HUDEP-2 (cell line): Measurements from ENCODE around the gene RAI14.
"Not testable (repeated sequence)": the region's sequence is repeated elsewhere in the genome, so short reads cannot be mapped to it uniquely, and the experiment has no call there.

Source experiments
- DNase-seq, 76 experiments: peaks; one replicate each; lab custom pipeline; 2025; ENCODE audit not compliant: unreplicated experiment in 76 of 76; lab: John Stamatoyannopoulos, UW

The RAI14 gene

DNA sequence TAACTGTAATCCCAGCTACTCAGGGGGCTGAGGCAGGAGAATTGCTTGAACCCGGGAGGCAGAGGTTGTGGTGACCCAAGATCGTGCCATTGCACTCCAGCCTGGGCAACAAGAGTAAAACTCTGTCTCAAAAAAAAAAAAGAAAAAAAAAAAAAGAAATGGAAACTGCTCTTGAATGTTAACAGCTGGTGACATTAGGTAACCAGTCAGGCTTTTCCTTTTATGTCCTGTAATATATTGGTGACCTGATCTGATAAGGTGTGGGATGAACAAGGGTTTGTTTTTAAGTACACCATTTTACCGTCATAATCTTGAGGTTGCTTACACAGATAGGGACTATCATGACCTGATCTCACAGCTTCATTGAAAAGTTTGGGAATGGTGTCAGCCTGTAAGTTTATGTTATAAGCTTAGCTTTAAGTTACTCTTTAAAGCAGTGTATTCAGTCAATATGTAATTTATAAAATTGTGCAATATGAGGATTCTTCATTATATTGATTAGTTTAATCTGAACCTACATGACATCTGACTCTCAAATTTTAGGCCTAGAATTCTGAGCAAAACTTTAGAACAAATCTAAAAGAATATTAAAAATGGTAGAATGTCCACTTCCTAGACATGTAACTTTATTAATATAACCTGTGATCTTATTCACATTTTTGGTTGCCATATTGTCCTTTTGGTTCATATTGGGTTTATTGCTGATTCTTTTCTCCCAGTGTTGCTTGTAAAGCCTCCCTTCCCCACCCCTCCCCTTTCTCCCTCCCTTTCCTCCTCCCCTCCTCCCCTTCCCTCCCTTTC, 41.4 kb downstream of the RAI14 start:
- DNase-seq = no peak

DNA sequence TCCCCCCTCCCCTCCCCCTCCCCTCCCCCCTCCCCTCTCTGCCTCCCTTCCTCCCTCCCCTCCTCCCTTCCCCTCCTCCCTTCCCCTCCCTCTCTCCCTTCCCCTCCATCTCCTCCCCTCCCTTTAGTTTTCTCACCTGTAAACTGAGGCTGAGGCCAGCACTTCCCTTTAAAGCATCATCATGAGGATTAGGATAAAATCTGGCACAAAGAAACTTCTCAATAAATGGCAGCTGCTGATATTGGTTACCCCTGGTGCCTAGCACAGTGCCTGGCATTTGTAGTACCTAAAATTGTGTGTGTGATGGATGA, 41.9 kb downstream of the RAI14 start:
- DNase-seq = no peak

DNA sequence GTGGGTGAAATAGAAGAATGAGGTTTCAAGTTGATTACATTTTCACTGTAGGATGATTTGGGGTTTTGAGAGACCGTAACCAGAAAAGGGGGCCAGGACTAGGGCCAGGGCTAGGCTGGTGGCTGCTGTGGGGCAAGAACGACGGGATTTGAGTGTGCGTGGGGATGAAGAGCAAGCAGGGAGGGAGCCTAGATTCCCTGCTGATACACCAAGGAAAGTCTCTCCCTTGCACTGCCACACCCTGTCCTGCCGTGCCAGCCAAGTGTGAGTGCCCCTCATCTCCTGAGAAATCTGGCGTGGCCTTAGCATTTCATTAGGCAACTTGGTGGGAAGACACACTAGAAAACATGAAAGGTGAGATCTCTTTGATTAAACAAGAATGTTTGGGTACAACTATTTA, 42.6 kb downstream of the RAI14 start:
- no peak for DNase-seq

DNA sequence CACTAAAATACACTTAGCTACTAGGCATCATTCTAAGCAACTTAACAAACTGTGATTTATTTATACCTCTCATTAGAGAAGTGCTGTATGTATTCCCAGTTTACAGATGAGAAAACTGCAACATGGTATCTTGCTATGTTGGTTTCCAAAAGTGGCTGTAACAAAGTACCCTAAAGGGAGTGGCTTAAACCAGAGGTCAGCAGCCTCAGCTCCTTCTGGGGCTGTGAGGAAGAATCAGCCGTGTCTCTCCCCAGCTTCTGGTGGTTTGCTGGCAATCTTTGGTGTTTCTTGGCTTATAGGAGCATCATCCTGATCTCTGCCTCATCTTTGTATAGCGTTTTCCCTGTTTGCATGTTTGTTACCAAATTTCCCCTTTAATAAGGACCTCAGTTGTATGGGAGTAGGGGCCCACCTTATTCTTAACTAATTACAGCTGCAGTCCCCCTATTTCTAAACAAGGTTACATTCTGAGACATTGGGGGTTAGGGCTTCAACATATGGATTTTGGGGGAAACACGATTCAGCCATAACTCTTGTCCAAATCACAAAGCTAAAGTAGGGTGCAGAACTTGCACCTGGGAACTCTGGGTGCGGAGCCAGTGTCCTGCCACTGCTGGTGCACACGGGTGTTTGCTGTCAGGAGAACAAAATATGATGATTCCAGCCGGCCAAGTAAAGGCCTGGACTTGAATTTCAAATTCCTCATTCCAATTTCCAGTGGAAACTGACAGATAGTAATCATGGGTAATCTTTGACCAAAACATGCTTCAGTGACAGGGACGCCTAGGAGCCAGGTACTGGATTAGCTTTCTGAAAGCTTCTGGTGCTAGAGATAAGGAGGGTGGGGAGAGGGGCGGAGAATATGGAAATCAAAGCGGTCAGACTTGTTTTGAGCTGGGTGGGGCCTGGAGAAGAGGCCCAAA, 43.3 kb downstream of the RAI14 start:
- peak in 71 of 76 experiments; percentile 5 to 81 (median 45) for DNase-seq

DNA sequence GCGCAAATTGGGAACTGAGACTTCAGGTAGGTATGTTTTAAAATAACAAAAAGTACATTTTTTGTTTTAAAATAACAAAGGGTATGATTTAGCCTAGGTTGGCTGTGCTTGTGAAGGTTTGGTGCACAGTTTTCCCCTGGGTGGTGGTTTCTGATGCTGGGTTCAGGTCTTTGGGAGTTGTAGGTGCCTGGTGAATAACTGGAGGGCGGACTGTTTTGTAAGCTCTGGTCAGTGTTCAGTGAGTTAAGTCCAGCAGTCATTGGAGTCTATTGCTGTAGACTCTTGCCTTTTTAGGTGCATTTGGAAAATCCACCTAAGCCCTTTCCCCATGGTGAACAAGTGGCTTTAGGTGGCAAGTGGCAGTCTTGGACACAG, 43.9 kb downstream of the RAI14 start:
- no peak for DNase-seq

DNA sequence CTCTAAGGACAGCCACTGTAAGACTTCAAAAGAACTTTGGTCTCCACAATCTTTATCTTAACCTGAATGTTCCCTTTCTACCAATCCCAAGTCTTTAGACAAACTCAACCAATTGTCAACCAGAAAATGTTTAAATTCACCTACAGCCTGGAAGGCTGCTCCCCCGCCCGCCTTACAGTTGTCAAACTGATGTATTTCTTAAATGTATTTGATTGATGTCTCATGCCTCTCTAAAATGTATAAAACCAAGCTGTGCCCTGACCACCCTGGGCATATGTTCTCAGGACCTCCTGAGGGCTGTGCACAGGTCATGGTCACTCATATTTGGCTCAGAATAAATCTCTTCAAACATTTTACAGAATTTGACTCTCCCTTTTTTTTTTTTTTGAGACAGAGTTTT, 45.3 kb downstream of the RAI14 start:
- DNase-seq = not testable (repeated sequence)

DNA sequence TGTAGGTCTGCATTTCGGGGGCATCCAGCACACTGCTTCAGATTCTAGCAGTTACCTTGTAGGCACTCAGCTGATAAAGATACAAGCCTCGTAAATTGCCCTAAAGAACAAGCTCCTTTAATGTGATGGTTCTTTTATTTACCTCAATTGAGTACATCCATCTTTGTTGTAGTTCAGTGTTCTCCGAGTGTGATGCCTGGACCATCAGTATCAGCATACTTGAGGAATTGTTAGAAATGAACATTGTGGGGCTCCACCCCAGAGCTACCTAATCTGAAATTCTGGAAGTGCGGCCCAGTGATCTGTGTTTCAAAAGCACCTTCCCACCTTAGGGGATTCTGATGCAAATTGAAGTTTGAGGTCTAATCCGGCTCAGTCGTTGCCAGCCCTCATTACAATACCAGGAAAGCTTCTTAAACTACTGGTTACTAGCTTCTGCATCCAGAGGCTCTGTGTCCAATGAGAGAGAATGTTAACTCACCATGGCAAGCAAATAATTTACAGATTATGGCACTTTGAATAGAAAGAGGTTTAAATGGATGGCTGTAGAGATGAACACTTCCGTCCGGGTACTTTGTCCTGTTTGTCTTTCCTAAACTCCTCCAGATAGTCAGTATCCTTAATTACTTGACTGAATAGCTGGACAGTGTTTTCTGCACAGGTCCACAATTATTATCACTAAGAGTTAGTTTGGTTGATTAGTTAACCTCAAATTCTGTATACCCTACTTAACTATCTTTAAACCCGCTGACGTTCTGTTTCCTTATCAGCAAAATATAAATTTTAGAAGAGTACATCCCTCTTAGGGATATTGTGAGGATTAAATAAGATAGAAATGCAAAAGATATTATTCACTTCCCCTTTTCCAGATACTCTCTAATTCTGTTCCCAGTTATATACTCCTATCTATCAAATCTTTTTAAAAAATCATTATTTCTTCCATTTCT, 47.9 kb downstream of the RAI14 start:
- no peak for DNase-seq

DNA sequence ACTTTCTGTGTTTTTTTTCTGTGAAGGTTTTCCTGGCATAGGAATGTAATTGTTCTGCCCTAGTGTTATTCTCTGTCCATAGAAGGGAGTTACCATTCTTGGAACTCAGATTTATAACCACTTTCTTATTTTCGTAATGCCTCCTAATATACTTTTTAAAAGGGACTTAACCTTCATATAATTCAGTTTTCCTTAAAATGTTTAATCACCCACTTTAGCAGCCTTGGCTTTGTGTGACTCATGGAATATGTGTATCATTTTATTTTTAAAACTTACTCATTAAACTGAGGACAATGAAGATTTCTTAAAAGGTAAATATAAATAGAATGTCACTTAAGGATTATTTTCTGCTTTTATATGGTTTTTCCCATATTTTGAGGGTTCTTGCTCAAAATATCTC, 50.0 kb downstream of the RAI14 start:
- no peak for DNase-seq

DNA sequence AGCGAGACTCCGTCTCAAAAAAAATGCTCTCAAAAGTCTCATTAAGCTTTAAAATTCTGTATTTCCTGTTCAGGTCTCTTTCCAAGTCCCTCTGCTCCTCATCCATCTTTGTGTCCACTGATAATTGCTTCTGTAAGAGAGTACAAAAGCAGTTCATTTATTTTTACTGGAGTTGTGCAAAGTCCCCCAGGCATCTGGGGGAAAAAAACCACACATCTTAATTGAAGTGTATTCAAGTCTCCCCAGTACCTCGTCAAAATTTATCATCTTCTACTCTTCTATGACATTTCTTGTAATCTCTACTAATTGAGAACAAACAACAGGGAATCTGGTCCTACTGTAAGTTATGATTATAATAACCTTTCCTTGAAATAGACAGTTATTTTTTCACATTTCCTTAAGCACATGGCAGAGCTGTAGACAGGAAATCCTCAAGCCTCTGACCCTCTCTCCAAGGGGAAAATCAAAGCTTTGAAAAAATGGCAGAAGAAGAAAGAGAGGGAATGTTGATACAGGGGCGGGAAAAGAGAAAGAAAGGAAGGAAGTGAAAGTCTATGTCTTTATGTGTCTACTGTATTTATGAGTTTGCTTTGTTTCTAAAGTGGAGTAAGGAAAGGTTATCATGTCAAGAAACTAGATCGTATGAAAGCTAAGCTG, 51.5 kb downstream of the RAI14 start:
- no peak for DNase-seq

DNA sequence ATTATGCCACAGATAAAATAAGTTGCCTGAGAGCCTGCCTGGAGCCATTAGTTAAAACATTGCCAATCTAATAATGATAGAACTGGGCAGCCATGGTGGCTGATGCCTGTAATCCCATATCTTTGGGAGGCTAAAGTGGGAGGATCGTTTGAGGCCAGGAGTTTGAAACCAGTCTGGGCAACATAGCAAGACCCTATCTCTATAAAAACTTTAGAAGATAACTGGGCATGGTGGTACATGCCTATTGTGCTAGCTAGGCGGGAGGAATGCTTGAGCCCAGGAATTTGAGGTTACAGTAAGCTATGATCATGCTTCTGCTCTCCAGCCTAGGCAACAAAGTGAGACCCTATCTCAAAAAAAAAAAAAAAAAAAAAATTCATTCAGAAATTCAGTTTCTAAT, 52.6 kb downstream of the RAI14 start:
- no peak for DNase-seq

DNA sequence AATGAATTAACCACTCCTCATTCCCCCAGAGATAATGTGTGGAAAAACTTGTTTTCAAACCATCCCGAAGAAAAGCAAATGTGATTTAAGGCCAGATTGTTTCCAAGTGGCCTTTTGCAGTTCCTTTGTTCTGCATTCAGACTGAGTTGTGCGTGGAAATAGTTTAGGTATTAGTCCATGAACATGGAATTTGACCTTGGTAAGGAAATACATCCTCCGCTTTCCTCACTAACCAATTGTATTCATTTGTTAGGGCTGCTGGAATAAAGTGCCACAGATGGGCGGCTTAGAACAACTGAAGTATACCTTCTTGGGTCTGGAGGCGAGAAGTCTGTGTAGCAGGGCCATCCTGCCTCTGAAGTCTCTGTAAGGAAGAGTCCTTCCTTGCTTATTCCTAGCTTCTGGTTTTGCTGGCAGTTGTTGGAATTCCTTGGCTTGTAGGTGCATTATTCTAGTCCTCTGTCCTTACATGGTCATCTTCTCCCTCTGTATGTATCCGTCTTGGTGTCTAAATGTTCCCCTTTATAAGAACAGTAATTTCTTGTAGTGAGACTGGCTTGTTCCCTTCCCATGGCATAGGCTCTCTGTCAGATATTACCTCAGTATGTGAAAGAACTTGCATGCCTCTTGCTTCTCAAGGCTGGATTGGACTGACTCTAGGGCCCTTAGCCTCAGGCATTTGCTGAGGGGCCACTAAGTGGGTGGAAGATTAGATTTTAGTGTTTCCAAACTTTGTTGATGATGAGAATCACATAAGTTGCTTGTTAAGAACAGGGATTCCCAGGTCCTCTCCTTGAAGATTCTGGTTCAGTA, 53.9 kb downstream of the RAI14 start:
- no peak for DNase-seq

DNA sequence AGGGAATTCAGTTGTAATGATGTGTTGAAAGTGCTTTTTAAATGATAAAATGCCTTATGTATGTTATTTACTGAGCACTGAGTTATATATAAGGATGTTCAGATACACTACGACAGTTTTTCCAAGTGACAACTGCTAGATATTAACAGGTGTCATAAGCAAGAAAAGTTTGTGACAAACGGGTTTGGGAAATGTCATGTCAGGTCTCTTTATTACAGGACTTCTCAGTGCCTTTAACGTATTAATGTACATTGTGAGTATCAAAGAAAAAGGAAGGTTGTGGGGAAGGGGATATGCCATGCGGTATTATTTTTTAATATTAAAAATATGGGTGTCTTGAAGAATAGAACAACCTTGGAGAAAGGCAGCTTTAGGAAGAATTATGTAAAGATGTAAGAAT, 56.4 kb downstream of the RAI14 start:
- DNase-seq = no peak

DNA sequence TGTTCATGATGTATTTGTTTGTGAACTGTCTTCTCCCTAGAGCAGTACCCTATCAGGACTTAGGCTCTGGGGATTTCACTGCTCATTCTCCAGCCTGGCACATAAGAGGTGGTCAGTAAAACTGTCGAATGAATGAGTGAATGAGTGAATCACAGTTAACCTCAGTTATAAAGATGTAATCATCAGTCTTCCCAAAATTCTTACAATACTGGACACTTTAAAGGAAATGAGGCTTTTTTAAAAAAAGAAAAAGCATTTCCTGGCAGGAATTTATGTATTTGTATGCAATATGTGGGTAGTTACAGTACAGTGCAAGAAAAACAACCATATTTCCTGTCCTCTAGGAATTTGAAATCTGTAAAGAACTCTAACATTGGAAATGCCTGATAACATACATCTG, 59.6 kb downstream of the RAI14 start:
- DNase-seq = no peak

DNA sequence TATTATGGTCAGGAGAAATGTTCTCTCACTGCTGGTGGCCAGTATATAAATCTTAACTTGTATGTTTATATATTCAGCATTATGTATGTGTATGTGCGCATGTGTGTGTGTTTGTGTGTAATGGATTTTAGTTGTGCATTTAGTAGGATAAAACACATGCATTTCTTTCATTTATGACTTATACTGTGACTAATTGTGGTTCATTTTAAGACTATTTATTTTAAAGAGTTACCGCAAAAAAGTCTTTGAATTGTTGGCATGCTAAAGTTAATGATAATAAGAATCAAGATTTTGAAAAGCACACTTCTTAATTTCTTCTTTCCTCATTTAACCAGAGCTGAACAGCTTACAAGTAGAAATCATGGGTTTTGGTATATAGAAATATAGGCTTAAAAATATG, 60.9 kb downstream of the RAI14 start:
- no peak for DNase-seq

DNA sequence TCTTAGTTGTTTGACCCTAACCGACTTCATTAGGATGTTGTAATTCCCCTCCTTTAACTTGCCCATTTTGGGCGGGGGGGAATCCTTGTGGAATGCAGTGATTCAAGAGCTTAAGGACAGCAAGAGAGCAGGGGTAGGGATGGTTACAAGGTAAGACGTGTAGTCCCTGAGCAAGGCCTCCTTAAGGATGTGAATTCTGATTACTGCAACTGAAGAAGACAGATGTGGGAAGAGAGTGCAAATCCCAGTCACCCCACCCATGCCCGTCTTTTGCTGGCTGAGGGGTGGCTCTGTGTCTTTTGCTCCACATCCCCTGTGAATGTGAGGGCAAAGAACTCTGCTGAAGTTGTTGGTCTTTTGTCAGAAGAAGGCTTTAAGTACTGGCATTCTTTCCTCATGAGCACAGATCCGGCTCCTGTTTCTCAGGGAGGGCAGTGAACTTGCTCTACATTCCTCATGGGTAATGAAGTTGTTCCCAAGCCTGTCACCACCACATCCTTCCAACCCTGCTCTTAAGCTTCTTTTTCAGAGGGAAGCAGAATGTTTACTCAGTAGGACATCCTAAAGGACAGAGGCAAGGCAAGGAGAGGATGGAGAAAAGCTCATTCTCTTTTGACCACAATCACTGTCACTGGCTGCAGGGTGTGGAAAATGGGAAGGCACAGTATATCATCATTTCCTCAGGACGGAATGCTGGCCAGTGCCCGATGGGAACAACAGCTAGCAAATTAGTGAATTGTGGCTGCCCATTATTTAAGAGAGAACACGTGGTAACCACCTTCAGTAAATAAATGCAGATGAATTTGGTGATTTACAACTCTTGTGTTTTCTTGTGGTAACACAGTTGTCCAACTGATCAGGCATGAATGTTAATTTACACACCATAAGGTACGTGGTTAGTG, 61.5 kb downstream of the RAI14 start:
- DNase-seq = no peak

DNA sequence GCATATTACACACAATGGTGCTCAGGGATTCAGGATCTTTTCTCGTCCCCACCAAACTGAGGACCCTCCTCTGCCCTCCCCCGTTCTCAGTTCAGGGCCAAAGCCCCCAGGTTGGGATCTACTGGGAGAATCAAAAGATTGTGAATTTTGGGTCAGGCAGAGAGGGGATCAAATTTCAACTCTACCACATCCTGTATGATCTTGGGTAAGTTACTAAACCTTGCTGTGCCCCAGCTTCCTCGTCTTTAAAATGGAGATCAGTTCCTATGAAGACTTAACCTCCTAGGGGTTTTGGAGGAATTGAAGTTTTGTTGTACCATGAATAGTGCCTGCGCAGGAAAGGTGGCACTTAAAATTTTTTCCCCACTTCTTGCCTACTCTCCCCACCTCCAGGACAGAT, 62.4 kb downstream of the RAI14 start:
- DNase-seq = no peak

DNA sequence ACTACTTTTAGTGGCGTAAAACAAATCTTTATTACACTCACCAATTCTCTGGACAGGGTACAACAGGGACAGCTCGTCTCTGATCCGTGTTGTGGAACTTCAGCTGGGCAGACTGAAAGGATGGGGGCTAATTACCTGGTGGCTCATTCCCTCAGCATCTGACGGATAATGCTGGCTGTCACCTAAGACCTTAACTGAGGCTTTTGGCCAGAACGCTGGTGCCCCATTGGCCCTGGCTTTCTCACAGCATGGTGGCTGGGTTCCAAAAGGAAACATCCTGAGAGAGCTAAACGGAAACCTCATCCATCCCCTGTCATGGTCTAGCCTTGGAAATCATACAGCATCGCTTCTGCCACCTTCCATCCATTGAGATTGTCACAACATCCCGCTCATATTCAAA, 62.9 kb downstream of the RAI14 start:
- DNase-seq = no peak

DNA sequence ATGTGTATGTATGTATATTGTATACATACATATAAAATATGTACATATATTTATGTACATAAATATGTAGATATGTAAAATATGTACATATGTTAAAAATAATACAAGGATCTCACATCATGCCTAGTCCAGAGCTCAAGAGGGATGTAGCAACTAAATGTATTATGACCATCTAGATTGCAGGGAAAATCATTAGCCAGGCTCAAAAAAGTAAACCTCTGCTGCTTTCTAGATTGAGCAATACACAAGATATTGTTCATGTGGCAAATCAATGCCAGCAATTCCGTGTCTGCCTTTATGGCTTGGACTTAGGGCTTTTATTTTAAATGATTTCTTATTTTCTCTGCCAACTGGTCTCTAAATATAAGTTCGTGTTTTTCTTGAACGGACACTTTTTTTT, 65.2 kb downstream of the RAI14 start:
- DNase-seq = no peak

DNA sequence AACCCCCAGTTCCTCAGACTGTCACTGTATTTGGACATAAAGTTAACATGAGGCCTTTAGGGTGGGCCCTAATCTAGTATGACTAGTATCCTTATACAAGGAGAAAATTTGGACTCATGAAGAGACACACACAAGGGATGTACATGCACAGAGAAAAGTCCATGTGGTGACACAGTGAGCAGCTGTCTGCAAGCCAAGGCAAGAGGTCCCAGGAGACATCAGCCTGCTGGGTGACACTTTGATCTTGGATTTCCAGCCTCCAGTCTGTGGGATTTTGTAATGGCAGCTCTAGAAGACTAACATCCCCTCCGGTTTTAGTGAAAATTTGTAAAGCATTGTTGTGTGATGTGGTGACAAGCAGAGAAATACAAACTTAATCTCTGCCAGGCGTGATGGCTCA, 66.1 kb downstream of the RAI14 start:
- DNase-seq = no peak
